ENCODE results near the gene GRPEL2.

Gene GRPEL2

DNA sequence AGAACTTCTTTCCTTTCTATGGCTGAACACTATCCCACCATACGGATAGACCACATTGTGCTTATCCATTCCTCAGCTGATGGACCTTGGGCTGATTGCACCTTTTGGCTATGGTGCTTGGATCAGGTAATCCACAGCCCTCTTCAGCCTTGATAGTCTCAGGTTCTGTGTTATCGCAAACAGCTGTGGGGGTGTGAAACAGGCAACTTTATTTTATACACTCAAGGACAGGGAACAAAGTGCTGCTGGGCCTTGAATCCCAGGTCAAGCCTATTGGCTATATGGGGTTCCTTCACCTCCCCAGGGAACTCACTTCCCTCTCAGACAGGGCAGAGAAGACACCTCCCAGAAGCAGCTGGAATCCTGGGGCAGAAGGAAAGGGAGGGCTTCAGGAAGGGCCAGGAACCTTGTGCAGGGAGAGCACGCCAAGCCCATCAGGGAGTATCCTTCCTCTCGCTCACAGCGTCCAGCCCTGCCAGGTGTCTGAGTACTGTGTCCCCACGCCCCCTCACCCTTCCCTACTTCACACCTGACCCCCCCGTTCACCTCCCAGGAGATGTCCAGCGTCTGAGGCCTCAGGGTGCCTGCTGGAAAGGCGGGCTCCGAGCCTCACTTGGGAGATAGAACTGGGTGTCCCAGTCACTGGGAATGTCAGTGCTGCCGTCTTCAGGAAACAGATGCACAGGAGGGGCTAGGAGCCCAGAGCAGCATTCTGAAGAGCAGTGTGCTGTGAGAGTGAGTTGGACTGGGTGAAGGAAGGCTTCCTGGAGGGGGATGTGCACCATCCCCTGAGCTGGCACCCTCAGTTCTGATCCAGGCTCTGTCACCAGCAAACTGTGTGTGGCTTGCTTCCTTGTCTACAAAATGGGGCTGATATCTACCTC, 40.9 kb upstream of the GRPEL2 start:
- Histone ChIP-seq H3K36me3 (ENCODE audit: control insufficient read depth in 1 of 2, insufficient read depth in 2 of 2, low read length in 2 of 2) (no peaks in the 10 kb centered on the region), H3K27me3 (ENCODE audit: low read depth, low read length) (no peaks in the 10 kb centered on the region), H3K4me1 (ENCODE audit: control insufficient read depth in 1 of 2, insufficient read depth in 2 of 2, low read length in 2 of 2) (no peaks in the 10 kb centered on the region), H3K9me3 (ENCODE audit: control insufficient read depth in 1 of 2, low read length in 2 of 2) (no peaks in the 10 kb centered on the region), H3K4me3 (ENCODE audit: low read depth in 1 of 2, low read length in 2 of 2) (no peak overlapping the region), H3K27ac (ENCODE audit: low read length) (no peak overlapping the region)

DNA sequence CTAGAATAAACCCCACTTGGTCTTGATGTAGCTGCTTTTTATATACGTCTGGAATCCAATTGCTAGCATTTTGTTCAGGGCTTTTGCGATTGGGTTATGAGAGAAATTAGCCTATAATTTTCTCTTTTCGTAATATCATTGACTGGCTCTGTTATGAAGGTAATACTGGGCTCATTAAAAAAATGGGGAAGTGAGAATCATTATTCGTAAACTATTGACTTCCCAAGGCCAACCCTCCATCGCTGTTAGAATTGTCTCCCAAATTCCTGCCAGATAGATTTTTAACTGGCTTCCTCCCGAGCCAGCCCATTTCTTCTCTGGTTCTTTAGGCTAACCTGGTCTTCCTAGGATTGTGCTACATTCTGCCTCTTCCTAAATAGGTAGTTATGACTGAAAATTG, 35.9 kb upstream of the GRPEL2 start:
- Histone ChIP-seq H3K4me1 (ENCODE audit: control insufficient read depth in 1 of 2, insufficient read depth in 2 of 2, low read length in 2 of 2) (no peaks in the 10 kb centered on the region), H3K36me3 (ENCODE audit: control insufficient read depth in 1 of 2, insufficient read depth in 2 of 2, low read length in 2 of 2) (peaks cover 0 to 5% of the 10 kb centered on the region in 2 donors), H3K27me3 (ENCODE audit: low read depth, low read length) (no peaks in the 10 kb centered on the region), H3K27ac (ENCODE audit: low read length) (no peak overlapping the region), H3K4me3 (ENCODE audit: low read depth in 1 of 2, low read length in 2 of 2) (no peak overlapping the region), H3K9me3 (ENCODE audit: control insufficient read depth in 1 of 2, low read length in 2 of 2) (no peaks in the 10 kb centered on the region)

DNA sequence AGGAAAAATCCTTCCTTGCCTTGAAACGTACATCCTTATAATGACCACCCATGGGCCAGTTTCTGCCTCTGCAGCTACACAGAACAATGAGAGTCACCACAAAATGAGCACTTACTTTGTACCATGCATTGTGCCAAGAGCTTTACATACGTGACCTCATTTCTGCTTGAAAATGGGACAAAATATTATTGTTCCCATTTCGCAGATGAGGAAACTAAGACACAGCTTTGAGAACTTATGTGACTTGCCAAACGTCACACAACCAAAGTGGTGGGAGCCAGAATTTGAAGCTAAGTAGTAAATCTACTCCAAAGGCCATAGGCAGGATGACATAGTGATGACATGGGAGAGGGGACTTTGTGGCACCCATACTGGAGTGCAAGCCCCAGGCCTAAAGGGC, 34.8 kb upstream of the GRPEL2 start:
- H3K27ac ChIP-seq (ENCODE audit: low read length), result no peak overlapping the region
- no peaks in the 10 kb centered on the region for H3K9me3 ChIP-seq (ENCODE audit: control insufficient read depth in 1 of 2, low read length in 2 of 2)
- peaks cover 0 to 5% of the 10 kb centered on the region in 2 donors for H3K36me3 ChIP-seq (ENCODE audit: control insufficient read depth in 1 of 2, insufficient read depth in 2 of 2, low read length in 2 of 2)
- no peaks in the 10 kb centered on the region for H3K27me3 ChIP-seq (ENCODE audit: low read depth, low read length)
- no peak overlapping the region for H3K4me3 ChIP-seq (ENCODE audit: low read depth in 1 of 2, low read length in 2 of 2)
- H3K4me1 ChIP-seq (ENCODE audit: control insufficient read depth in 1 of 2, insufficient read depth in 2 of 2, low read length in 2 of 2), result no peaks in the 10 kb centered on the region

DNA sequence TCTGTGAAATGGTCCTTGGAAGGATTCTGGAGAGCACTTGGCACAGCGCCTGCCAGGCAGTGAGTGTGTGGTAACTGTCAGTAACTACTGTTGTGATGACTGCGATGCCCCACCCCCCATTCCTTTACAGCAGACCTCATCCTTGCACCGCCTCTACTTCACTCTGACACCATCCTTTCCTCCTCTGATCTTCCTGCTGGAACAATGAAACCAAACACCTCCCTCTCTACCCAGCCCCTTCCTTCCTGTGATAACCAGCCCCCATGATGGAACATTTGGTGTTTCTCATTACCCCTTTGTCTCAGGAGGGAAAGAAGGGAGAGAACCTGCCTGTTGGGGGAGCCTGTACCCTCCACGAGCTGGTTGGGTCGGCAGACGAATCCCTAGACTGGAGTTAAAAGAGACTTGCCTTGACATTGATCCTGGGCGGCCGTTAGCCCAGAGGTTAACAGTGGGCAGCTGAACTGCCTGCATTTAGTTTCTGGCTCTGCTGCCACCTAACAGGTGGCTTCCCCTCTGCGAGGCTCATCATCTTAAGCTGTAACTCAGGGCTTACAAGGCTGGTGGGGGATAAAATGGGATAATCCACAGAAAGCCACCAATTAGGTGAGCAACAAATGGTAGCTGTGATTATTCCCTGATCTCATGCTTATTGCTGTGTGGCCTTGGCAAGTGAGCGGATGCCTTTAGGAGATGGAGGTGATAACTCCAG, 34.2 kb upstream of the GRPEL2 start:
- Histone ChIP-seq H3K4me1 (ENCODE audit: control insufficient read depth in 1 of 2, insufficient read depth in 2 of 2, low read length in 2 of 2) (no peaks in the 10 kb centered on the region), H3K4me3 (ENCODE audit: low read depth in 1 of 2, low read length in 2 of 2) (no peak overlapping the region), H3K36me3 (ENCODE audit: control insufficient read depth in 1 of 2, insufficient read depth in 2 of 2, low read length in 2 of 2) (peaks cover 0 to 5% of the 10 kb centered on the region in 2 donors), H3K27me3 (ENCODE audit: low read depth, low read length) (no peaks in the 10 kb centered on the region), H3K9me3 (ENCODE audit: control insufficient read depth in 1 of 2, low read length in 2 of 2) (no peaks in the 10 kb centered on the region), H3K27ac (ENCODE audit: low read length) (no peak overlapping the region)

DNA sequence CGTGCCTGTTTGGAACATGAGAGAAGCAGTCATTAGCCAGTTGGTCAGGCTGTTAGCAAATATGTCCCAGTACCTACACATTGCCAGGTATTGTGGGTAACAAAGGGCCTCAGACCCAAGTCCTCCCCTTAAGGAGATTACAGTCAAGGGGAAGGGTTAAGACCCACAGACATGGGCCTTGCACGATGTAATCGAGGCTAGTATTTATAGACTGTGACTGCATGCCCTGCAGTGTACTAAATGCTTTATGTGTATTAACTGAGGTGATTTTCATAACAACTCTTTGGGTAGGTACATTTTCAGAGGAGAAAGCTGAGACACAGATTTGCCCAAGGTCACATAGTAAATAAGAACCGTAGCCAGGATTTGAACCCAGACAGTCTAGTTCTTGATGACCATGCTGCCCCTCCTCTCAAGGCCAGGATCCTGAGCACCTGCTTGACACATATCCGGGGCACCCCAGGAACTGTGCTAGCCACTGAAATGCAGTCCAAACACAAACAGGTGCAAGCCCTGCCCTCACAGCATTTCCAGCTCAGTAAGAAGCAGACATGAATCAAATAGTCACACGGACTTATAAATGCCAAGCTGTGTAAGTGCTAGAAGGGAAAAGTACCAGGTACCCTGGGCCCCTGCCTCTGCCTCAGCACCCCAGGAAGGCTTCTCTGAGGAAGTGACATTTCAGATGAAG, 32.0 kb upstream of the GRPEL2 start:
- H3K36me3 ChIP-seq (ENCODE audit: control insufficient read depth in 1 of 2, insufficient read depth in 2 of 2, low read length in 2 of 2), result peaks cover 0 to 5% of the 10 kb centered on the region in 2 donors
- H3K4me1 ChIP-seq (ENCODE audit: control insufficient read depth in 1 of 2, insufficient read depth in 2 of 2, low read length in 2 of 2), result peaks cover 0 to 5% of the 10 kb centered on the region in 2 donors
- H3K27me3 ChIP-seq (ENCODE audit: low read depth, low read length), result no peaks in the 10 kb centered on the region
- H3K27ac ChIP-seq (ENCODE audit: low read length), result no peak overlapping the region
- no peak overlapping the region for H3K4me3 ChIP-seq (ENCODE audit: low read depth in 1 of 2, low read length in 2 of 2)
- no peaks in the 10 kb centered on the region for H3K9me3 ChIP-seq (ENCODE audit: control insufficient read depth in 1 of 2, low read length in 2 of 2)

DNA sequence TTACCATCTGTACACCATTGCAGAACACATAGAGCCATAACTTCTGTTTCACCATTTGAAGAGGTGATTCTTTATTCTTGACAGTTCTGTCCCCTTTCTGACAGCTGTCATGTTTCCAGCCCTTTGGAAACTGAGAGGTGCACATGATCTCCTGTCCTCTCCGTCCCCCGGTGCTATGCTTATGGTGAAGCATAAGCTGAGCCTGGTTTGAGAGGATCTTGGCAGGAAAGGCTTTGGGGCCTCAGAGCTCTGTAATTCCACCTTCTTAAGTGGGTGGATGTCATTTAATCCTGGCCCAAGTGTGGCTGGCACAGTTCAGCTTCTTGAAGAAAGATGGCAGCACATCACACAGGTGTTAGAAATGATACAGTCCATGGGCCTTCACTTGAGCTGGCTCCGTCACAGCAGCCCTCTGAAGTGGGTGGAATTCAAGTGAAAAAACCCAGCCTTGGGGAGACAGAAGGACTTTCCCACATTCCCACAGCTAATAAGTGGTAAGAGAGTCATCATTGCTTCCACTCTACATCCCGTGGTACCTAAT, 30.7 kb upstream of the GRPEL2 start:
- no peak overlapping the region for H3K4me3 ChIP-seq (ENCODE audit: low read depth in 1 of 2, low read length in 2 of 2)
- no peaks in the 10 kb centered on the region for H3K9me3 ChIP-seq (ENCODE audit: control insufficient read depth in 1 of 2, low read length in 2 of 2)
- H3K4me1 ChIP-seq (ENCODE audit: control insufficient read depth in 1 of 2, insufficient read depth in 2 of 2, low read length in 2 of 2), result peaks cover 0 to 5% of the 10 kb centered on the region in 2 donors
- peaks cover 0 to 5% of the 10 kb centered on the region in 2 donors for H3K36me3 ChIP-seq (ENCODE audit: control insufficient read depth in 1 of 2, insufficient read depth in 2 of 2, low read length in 2 of 2)
- H3K27ac ChIP-seq (ENCODE audit: low read length), result no peak overlapping the region
- H3K27me3 ChIP-seq (ENCODE audit: low read depth, low read length), result no peaks in the 10 kb centered on the region

DNA sequence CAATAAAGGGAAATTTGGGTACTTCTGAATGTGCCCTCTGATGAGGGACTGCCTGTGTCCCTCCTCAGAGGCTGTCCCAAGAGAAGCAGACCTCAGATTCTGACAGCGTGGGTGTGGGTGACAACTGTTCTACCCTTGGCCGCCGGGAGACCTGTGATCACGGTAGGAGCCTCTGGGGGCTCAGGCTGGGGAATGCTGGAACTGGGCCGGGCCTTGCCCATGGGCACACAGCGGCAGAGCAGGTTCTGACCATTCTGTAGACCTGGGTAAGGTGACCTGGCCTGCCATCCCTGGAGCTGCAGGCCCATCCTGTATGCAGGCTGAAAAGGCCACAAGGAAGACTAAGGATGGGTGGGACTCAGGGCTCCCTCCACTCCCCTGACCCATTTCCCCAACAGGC, 29.5 kb upstream of the GRPEL2 start:
- H3K4me3 ChIP-seq (ENCODE audit: low read depth in 1 of 2, low read length in 2 of 2), result no peak overlapping the region
- H3K9me3 ChIP-seq (ENCODE audit: control insufficient read depth in 1 of 2, low read length in 2 of 2), result no peaks in the 10 kb centered on the region
- no peaks in the 10 kb centered on the region for H3K27me3 ChIP-seq (ENCODE audit: low read depth, low read length)
- peaks cover 5 to 9% of the 10 kb centered on the region in 2 donors for H3K4me1 ChIP-seq (ENCODE audit: control insufficient read depth in 1 of 2, insufficient read depth in 2 of 2, low read length in 2 of 2)
- H3K27ac ChIP-seq (ENCODE audit: low read length), result no peak overlapping the region
- no peaks in the 10 kb centered on the region for H3K36me3 ChIP-seq (ENCODE audit: control insufficient read depth in 1 of 2, insufficient read depth in 2 of 2, low read length in 2 of 2)

DNA sequence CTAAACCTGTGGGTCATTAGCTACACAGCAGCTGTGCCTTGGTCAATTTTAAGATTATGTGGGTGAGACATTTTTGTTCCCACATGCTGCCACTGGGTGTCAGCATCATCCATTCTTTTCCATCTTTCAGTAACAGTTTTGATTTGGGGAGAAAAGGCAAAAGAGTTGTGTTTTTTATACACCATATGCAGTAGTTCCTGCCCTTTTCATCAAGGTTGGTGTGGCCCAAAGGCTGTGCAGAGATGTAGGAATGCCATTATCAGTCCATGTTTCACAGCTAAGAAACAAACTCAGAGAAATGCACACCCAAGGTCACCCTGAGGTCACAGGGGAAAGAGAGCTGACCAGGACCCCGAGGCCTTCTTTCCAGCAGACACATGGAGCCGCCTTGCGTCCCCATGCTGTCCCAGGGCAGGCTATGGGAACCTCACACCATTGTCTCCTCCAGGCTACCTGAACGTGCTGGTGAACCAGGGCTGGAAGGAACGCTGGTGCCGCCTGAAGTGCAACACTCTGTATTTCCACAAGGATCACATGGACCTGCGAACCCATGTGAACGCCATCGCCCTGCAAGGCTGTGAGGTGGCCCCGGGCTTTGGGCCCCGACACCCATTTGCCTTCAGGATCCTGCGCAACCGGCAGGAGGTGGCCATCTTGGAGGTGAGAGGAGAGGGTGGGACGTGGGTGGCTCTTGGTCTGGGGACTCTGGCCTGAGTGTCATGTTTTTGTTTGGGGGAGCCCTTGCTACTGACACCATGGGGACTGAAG, 27.8 kb upstream of the GRPEL2 start:
- H3K36me3 ChIP-seq (ENCODE audit: control insufficient read depth in 1 of 2, insufficient read depth in 2 of 2, low read length in 2 of 2), result no peaks in the 10 kb centered on the region
- H3K4me3 ChIP-seq (ENCODE audit: low read depth in 1 of 2, low read length in 2 of 2), result no peak overlapping the region
- H3K4me1 ChIP-seq (ENCODE audit: control insufficient read depth in 1 of 2, insufficient read depth in 2 of 2, low read length in 2 of 2), result peaks cover 10 to 14% of the 10 kb centered on the region in 2 donors
- no peaks in the 10 kb centered on the region for H3K27me3 ChIP-seq (ENCODE audit: low read depth, low read length)
- no peak overlapping the region for H3K27ac ChIP-seq (ENCODE audit: low read length)
- H3K9me3 ChIP-seq (ENCODE audit: control insufficient read depth in 1 of 2, low read length in 2 of 2), result no peaks in the 10 kb centered on the region

DNA sequence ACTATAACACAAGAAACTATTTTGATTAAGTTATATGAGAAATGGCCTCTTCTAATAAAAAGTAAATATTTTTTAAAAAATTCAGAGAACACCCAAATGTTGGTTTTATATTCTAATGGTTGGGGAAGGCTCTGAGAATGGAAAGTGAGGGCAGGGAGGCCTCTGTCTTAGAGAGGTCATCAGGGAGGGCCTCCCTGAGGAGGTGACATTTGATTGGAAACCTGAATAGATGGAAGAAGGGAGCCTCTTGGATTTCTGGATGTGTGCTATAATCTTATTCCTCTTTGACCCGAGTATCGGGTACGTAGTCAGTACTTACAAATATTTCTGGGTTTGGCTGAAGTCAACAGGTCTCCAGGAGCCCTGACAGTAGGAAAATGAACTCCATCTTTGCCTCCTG, 26.1 kb upstream of the GRPEL2 start:
- Histone ChIP-seq H3K4me1 (ENCODE audit: control insufficient read depth in 1 of 2, insufficient read depth in 2 of 2, low read length in 2 of 2) (peaks cover 10 to 14% of the 10 kb centered on the region in 2 donors), H3K4me3 (ENCODE audit: low read depth in 1 of 2, low read length in 2 of 2) (no peak overlapping the region), H3K9me3 (ENCODE audit: control insufficient read depth in 1 of 2, low read length in 2 of 2) (no peaks in the 10 kb centered on the region), H3K27me3 (ENCODE audit: low read depth, low read length) (no peaks in the 10 kb centered on the region), H3K27ac (ENCODE audit: low read length) (no peak overlapping the region), H3K36me3 (ENCODE audit: control insufficient read depth in 1 of 2, insufficient read depth in 2 of 2, low read length in 2 of 2) (no peaks in the 10 kb centered on the region)

DNA sequence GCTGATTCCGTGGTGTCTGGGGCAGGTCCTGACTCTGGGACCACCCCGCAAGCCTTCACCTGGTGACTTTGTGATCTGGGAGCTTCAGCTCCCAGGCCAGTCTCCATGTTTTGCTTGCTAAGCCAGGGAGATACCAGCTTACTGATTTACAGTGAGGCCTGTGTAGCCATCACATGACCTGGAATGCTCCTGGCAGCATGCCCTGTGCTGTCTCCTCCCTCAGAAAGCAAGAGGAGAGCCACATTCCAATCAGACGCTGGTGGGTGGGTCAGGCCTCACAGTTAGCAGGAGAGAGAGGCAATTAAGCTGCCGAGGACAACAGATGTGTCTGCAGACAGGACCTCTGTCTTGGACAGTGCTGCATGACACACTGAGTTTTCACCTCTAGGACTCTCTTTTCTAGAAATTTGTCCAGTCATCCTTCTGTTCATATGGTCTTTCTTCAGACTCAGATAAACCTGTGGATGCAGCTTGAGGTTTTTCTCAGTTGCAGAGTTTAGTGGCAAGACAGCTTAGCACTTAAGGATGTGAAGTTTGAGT, 24.4 kb upstream of the GRPEL2 start:
- H3K9me3 ChIP-seq (ENCODE audit: control insufficient read depth in 1 of 2, low read length in 2 of 2), result no peaks in the 10 kb centered on the region
- H3K36me3 ChIP-seq (ENCODE audit: control insufficient read depth in 1 of 2, insufficient read depth in 2 of 2, low read length in 2 of 2), result no peaks in the 10 kb centered on the region
- peak overlapping the region; percentile 62 for H3K27ac ChIP-seq (ENCODE audit: low read length)
- H3K4me3 ChIP-seq (ENCODE audit: low read depth in 1 of 2, low read length in 2 of 2), result no peak overlapping the region
- H3K27me3 ChIP-seq (ENCODE audit: low read depth, low read length), result no peaks in the 10 kb centered on the region
- peaks cover 10 to 14% of the 10 kb centered on the region in 2 donors for H3K4me1 ChIP-seq (ENCODE audit: control insufficient read depth in 1 of 2, insufficient read depth in 2 of 2, low read length in 2 of 2)

All from muscle layer of duodenum (tissue), 2 donors.